Neural progenitor cell (in vitro differentiated cells): Measurements from ENCODE around the gene ZBTB20.

ENCODE experiments used
- EZH2 ChIP-seq: fragments of 200-600 bp; sonication (generic); IDR thresholded peaks from 2 replicates; pipeline ENCODE4 v1.6.1; 2017; ENCODE audit warnings: antibody characterized with exemption, mild to moderate bottlenecking, moderate library complexity
- EZH2phosphoT487 ChIP-seq: fragments of 200-600 bp; sonication (generic); IDR thresholded peaks from 2 replicates; pipeline ENCODE4 v1.6.1; 2017; ENCODE audit warnings: antibody characterized with exemption
- TF ChIP-seq, protein P1 (sequence below): fragments of 200-600 bp; sonication (generic); IDR thresholded peaks from 2 replicates; pipeline ENCODE4 v1.5.1; 2017; ENCODE audit warnings: antibody characterized with exemption, mild to moderate bottlenecking

GRCh38 chr3:114563720-114564119 is 583.4 kb downstream of the ZBTB20 start:
- TF ChIP-seq, protein P1, sequence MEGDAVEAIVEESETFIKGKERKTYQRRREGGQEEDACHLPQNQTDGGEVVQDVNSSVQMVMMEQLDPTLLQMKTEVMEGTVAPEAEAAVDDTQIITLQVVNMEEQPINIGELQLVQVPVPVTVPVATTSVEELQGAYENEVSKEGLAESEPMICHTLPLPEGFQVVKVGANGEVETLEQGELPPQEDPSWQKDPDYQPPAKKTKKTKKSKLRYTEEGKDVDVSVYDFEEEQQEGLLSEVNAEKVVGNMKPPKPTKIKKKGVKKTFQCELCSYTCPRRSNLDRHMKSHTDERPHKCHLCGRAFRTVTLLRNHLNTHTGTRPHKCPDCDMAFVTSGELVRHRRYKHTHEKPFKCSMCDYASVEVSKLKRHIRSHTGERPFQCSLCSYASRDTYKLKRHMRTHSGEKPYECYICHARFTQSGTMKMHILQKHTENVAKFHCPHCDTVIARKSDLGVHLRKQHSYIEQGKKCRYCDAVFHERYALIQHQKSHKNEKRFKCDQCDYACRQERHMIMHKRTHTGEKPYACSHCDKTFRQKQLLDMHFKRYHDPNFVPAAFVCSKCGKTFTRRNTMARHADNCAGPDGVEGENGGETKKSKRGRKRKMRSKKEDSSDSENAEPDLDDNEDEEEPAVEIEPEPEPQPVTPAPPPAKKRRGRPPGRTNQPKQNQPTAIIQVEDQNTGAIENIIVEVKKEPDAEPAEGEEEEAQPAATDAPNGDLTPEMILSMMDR, result no peak
- no peak for TF ChIP-seq EZH2
- TF ChIP-seq EZH2phosphoT487, result no peak
